ENCODE results near the gene CSNK1E. TPM values are rescaled to one million over a fixed set of nuclear protein-coding genes. Genes with fewer than 3 reads are reported as not detected.

Gene CSNK1E
- total and polyA plus RNA-seq, 9 of the 15 experiments (the other 6 are each of a cell fraction or from before 2014, with no cell fraction given): 2.7 to 70.0 (median 41.3) TPM

DNA sequence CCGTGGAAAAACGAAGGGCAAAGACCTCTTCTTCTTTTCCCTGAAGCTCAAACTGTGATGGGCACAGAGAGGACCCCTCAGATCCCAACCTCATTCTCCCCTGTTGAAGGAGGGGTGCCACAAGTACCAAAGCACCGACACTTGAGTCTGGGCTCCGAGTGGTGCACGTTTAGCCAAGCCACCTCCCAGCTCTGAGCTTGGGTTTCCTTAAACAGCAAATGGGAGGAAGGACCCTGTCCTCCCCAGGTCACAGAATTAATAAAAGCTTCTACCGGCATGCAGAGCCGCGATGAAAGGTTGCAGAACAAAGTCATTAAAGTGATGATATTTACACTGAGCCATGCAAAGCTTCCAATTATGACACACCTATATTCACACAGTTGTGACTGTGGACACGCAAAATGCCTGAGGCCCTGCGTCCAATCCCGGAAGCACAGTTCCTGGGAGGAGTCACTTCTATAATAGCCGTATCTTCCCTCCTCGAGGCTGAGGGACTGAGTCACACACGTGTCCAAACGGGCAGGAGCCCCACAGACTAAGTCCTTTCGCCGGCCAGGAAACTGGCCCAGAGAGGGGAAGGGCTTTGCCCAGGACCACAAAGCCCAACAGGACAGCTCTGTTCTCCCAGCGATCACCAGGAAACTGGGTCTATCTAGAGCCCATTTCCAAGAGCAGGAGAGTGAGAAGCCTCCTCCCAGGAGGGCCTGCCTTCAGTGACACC, 922 bp upstream of the CSNK1E start (continued):
- TF ChIP-seq, protein P1, sequence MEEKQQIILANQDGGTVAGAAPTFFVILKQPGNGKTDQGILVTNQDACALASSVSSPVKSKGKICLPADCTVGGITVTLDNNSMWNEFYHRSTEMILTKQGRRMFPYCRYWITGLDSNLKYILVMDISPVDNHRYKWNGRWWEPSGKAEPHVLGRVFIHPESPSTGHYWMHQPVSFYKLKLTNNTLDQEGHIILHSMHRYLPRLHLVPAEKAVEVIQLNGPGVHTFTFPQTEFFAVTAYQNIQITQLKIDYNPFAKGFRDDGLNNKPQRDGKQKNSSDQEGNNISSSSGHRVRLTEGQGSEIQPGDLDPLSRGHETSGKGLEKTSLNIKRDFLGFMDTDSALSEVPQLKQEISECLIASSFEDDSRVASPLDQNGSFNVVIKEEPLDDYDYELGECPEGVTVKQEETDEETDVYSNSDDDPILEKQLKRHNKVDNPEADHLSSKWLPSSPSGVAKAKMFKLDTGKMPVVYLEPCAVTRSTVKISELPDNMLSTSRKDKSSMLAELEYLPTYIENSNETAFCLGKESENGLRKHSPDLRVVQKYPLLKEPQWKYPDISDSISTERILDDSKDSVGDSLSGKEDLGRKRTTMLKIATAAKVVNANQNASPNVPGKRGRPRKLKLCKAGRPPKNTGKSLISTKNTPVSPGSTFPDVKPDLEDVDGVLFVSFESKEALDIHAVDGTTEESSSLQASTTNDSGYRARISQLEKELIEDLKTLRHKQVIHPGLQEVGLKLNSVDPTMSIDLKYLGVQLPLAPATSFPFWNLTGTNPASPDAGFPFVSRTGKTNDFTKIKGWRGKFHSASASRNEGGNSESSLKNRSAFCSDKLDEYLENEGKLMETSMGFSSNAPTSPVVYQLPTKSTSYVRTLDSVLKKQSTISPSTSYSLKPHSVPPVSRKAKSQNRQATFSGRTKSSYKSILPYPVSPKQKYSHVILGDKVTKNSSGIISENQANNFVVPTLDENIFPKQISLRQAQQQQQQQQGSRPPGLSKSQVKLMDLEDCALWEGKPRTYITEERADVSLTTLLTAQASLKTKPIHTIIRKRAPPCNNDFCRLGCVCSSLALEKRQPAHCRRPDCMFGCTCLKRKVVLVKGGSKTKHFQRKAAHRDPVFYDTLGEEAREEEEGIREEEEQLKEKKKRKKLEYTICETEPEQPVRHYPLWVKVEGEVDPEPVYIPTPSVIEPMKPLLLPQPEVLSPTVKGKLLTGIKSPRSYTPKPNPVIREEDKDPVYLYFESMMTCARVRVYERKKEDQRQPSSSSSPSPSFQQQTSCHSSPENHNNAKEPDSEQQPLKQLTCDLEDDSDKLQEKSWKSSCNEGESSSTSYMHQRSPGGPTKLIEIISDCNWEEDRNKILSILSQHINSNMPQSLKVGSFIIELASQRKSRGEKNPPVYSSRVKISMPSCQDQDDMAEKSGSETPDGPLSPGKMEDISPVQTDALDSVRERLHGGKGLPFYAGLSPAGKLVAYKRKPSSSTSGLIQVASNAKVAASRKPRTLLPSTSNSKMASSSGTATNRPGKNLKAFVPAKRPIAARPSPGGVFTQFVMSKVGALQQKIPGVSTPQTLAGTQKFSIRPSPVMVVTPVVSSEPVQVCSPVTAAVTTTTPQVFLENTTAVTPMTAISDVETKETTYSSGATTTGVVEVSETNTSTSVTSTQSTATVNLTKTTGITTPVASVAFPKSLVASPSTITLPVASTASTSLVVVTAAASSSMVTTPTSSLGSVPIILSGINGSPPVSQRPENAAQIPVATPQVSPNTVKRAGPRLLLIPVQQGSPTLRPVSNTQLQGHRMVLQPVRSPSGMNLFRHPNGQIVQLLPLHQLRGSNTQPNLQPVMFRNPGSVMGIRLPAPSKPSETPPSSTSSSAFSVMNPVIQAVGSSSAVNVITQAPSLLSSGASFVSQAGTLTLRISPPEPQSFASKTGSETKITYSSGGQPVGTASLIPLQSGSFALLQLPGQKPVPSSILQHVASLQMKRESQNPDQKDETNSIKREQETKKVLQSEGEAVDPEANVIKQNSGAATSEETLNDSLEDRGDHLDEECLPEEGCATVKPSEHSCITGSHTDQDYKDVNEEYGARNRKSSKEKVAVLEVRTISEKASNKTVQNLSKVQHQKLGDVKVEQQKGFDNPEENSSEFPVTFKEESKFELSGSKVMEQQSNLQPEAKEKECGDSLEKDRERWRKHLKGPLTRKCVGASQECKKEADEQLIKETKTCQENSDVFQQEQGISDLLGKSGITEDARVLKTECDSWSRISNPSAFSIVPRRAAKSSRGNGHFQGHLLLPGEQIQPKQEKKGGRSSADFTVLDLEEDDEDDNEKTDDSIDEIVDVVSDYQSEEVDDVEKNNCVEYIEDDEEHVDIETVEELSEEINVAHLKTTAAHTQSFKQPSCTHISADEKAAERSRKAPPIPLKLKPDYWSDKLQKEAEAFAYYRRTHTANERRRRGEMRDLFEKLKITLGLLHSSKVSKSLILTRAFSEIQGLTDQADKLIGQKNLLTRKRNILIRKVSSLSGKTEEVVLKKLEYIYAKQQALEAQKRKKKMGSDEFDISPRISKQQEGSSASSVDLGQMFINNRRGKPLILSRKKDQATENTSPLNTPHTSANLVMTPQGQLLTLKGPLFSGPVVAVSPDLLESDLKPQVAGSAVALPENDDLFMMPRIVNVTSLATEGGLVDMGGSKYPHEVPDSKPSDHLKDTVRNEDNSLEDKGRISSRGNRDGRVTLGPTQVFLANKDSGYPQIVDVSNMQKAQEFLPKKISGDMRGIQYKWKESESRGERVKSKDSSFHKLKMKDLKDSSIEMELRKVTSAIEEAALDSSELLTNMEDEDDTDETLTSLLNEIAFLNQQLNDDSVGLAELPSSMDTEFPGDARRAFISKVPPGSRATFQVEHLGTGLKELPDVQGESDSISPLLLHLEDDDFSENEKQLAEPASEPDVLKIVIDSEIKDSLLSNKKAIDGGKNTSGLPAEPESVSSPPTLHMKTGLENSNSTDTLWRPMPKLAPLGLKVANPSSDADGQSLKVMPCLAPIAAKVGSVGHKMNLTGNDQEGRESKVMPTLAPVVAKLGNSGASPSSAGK (IDR thresholded peaks at IDR 0.05): peak; percentile 88
- TF ChIP-seq, protein P2, sequence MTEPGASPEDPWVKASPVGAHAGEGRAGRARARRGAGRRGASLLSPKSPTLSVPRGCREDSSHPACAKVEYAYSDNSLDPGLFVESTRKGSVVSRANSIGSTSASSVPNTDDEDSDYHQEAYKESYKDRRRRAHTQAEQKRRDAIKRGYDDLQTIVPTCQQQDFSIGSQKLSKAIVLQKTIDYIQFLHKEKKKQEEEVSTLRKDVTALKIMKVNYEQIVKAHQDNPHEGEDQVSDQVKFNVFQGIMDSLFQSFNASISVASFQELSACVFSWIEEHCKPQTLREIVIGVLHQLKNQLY (CRISPR knock-in tag; conservative IDR thresholded peaks at IDR 0.05): no peak
- TF ChIP-seq ZNF282 (CRISPR knock-in tag; IDR thresholded peaks at IDR 0.05) (no peak), NCOA6 (IDR thresholded peaks at IDR 0.05) (no peak), HMBOX1 (IDR thresholded peaks at IDR 0.05) (no peak), TBP (optimal IDR thresholded peaks at IDR 0.05; ENCODE audit: low read depth, low read length) (peak; percentile 75), WHSC1 (IDR thresholded peaks at IDR 0.05; ENCODE audit: low read length) (no peak)
- TF ChIP-seq, protein P3, sequence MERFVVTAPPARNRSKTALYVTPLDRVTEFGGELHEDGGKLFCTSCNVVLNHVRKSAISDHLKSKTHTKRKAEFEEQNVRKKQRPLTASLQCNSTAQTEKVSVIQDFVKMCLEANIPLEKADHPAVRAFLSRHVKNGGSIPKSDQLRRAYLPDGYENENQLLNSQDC (CRISPR knock-in tag; IDR thresholded peaks at IDR 0.05): no peak
- TF ChIP-seq, protein P4, sequence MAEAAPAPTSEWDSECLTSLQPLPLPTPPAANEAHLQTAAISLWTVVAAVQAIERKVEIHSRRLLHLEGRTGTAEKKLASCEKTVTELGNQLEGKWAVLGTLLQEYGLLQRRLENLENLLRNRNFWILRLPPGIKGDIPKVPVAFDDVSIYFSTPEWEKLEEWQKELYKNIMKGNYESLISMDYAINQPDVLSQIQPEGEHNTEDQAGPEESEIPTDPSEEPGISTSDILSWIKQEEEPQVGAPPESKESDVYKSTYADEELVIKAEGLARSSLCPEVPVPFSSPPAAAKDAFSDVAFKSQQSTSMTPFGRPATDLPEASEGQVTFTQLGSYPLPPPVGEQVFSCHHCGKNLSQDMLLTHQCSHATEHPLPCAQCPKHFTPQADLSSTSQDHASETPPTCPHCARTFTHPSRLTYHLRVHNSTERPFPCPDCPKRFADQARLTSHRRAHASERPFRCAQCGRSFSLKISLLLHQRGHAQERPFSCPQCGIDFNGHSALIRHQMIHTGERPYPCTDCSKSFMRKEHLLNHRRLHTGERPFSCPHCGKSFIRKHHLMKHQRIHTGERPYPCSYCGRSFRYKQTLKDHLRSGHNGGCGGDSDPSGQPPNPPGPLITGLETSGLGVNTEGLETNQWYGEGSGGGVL (CRISPR knock-in tag; IDR thresholded peaks at IDR 0.05): no peak
- TF ChIP-seq, protein P5, sequence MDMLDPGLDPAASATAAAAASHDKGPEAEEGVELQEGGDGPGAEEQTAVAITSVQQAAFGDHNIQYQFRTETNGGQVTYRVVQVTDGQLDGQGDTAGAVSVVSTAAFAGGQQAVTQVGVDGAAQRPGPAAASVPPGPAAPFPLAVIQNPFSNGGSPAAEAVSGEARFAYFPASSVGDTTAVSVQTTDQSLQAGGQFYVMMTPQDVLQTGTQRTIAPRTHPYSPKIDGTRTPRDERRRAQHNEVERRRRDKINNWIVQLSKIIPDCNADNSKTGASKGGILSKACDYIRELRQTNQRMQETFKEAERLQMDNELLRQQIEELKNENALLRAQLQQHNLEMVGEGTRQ (CRISPR knock-in tag; IDR thresholded peaks at IDR 0.05): no peak; the same call in 1 of the 2 replicates
